ENCODE data around the gene TMEM187. TPM values are rescaled to one million over a fixed set of nuclear protein-coding genes. Genes with fewer than 3 reads are reported as not detected.

The TMEM187 gene
- total and polyA plus RNA-seq, 2 donors (not counting 3 experiments of a cell fraction or from before 2014, with no cell fraction given): 2.6 to 15.7 TPM

DNA sequence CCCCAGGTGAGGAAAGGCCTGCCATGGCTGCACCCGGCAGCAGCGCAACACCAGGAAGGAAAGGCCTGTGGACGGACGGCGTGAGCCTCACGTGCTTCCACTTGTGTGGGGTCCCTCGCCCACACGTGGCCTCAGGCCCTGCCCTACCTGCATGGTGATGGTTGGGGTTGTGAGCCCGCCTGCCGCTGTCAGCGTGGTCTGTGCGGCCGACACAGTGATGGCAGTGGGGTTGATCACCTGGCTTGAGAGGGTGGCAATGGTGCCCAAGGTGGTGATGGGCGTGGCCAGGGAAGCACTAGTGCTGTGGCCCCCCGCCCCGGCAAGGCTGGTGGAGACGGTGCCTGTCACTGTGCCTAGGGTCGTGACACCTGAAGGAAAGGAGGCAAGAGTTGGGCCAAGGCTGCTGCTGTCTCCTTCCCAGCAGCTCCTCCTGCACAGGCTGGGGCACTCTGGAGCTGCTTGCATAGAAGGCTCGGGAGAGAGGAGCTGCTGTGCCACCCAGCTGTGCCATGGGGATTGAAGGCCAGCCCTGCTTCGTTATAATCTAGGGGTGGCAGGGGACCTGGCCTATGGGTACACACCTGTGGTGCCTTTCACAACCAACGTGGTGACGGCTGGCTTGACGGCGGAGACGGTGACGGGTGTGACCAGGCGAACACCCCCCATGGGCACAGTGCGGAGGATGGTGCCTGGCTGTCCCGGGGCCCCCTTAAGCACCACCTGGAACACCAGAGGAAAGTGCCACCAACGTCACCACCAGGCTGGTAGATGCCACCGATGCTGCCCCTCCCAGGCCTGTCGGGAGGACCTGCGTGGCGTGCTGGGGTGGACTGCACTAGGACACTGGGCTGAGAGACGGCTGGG, 16.3 kb upstream of the TMEM187 start:
- Histone ChIP-seq H3K79me2 (ENCODE audit: control insufficient read depth, insufficient read depth, low read length) (peaks cover 7% of the 10 kb centered on the region), H3K4me2 (ENCODE audit: insufficient read depth, low read length) (no peak overlapping the region), H4K20me1 (replicated peaks; ENCODE audit: control insufficient read depth, extremely low read depth, insufficient read depth, low read length) (no peaks in the 10 kb centered on the region), H2AFZ (ENCODE audit: low read depth, low read length) (no peak overlapping the region), H3K9me1 (replicated peaks; ENCODE audit: control insufficient read depth, extremely low read depth, insufficient read depth, low read length) (no peaks in the 10 kb centered on the region), H3K4me1 (ENCODE audit: control insufficient read depth, extremely low read depth, insufficient read depth, low read length) (no peaks in the 10 kb centered on the region), H3K4me3 (replicated peaks in 1 of 3; ENCODE audit: insufficient read depth in 1 of 3, low read depth in 1 of 3, low read length in 3 of 3) (no peak overlapping the region), H3K36me3 (ENCODE audit: control insufficient read depth in 2 of 2, extremely low read depth in 1 of 2, insufficient read depth in 2 of 2, low read length in 2 of 2) (peaks cover 19 to 75% of the 10 kb centered on the region in 2 experiments), H3K27me3 (ENCODE audit: control insufficient read depth in 2 of 2, insufficient read depth in 2 of 2, low read length in 2 of 2) (no peaks in the 10 kb centered on the region), H3K27ac (ENCODE audit: insufficient read depth, low read depth, low read length) (no peak overlapping the region), H3K9ac (replicated peaks; ENCODE audit: extremely low read depth, insufficient read depth, low read length) (no peak overlapping the region), H3K9me3 (replicated peaks; ENCODE audit: control insufficient read depth, insufficient read depth, low read length) (no peaks in the 10 kb centered on the region)
- BruUV-seq (replicated peaks): no TSS peak
- DNase-seq (ENCODE audit: low read depth, low spot score): no peak
- dilution Hi-C loops (cut with MboI; ENCODE audit: extremely low pct_ligation_motif_present, low sequenced_read_pairs) (no loop called here), intact Hi-C loops (cut with micrococcal nuclease) (no loop called here)
- POLR2A ChIA-PET: no interaction called here
- TF ChIP-seq, protein P1, sequence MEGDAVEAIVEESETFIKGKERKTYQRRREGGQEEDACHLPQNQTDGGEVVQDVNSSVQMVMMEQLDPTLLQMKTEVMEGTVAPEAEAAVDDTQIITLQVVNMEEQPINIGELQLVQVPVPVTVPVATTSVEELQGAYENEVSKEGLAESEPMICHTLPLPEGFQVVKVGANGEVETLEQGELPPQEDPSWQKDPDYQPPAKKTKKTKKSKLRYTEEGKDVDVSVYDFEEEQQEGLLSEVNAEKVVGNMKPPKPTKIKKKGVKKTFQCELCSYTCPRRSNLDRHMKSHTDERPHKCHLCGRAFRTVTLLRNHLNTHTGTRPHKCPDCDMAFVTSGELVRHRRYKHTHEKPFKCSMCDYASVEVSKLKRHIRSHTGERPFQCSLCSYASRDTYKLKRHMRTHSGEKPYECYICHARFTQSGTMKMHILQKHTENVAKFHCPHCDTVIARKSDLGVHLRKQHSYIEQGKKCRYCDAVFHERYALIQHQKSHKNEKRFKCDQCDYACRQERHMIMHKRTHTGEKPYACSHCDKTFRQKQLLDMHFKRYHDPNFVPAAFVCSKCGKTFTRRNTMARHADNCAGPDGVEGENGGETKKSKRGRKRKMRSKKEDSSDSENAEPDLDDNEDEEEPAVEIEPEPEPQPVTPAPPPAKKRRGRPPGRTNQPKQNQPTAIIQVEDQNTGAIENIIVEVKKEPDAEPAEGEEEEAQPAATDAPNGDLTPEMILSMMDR (IDR thresholded peaks at IDR 0.05; ENCODE audit: extremely low read depth in 1 of 2, insufficient read depth in 1 of 2, low read depth in 1 of 2, low read length in 2 of 2): no peak
- TF ChIP-seq MYC (IDR thresholded peaks at IDR 0.05; ENCODE audit: low read depth, low read length) (no peak), EZH2 (IDR thresholded peaks at IDR 0.05; ENCODE audit: borderline replicate concordance, low read depth, low read length, severe bottlenecking) (no peak), JUN (IDR thresholded peaks at IDR 0.05; ENCODE audit: borderline replicate concordance, insufficient read depth, insufficient read length, low read depth) (no peak), FOS (IDR thresholded peaks at IDR 0.05; ENCODE audit: borderline replicate concordance, insufficient read depth, low read length) (no peak)
- TF ChIP-seq, protein P2, sequence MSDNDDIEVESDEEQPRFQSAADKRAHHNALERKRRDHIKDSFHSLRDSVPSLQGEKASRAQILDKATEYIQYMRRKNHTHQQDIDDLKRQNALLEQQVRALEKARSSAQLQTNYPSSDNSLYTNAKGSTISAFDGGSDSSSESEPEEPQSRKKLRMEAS (IDR thresholded peaks at IDR 0.05; ENCODE audit: insufficient read depth, insufficient read length): no peak
- CTCF ChIA-PET: no interaction called here
- no peak for FAIRE-seq

Measured in endothelial cell of umbilical vein (primary cell).